ENCODE results near the gene CDA.

CDA gene

DNA sequence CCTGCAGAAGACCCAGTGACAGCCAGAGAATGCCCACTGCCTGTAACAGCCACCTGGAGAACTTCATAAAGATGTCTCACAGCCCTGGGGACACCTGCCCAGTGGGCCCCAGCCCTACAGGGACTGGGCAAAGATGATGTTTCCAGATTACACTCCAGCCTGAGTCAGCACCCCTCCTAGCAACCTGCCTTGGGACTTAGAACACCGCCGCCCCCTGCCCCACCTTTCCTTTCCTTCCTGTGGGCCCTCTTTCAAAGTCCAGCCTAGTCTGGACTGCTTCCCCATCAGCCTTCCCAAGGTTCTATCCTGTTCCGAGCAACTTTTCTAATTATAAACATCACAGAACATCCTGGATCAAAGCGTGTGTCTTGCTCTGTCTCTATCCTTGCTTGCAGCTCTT lies 29.7 kb downstream of the CDA start:
- DNase-seq, result no peak

GRCh38 chr1:20619999-20620398 lies 31.1 kb downstream of the CDA start:
- DNase-seq, result no peak

DNA sequence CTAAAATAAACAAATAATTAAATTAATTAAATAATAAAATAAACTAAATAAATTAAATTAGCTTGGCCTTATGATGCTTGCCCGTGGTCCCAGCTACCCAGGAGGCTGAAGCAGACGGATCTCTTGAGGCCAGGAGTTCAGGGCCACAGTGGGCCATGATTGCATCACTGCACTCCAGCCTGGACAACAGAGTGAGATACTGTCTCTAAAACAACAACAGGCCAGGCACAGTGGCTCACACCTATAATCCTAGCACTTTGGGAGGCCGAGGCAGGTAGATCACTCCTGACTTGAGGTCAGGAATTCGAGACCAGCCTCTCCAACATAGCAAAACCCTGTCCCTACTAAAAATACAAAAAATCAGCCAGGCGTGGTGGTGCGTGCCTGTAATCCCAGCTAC lies 32.1 kb downstream of the CDA start:
- no peak for DNase-seq

DNA sequence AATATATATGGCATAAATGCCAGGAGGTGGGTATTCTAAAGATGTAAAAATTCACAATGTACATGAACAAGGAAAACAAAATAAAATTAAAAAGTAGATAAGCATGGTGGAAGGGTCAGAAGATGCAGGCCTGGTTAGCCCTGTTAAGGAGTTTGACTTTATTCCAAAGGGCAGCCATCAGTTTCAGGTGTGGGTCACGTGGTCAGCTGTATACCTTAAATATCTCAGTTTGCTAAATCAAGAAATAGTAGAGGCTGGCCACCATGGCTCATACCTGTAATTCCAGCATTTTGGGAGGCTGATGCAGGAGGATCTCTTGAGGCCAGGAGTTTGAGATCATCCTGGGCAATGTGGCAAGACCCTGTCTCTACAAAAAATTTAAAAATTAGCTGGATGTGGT lies 35.8 kb downstream of the CDA start:
- DNase-seq, result no peak

DNA sequence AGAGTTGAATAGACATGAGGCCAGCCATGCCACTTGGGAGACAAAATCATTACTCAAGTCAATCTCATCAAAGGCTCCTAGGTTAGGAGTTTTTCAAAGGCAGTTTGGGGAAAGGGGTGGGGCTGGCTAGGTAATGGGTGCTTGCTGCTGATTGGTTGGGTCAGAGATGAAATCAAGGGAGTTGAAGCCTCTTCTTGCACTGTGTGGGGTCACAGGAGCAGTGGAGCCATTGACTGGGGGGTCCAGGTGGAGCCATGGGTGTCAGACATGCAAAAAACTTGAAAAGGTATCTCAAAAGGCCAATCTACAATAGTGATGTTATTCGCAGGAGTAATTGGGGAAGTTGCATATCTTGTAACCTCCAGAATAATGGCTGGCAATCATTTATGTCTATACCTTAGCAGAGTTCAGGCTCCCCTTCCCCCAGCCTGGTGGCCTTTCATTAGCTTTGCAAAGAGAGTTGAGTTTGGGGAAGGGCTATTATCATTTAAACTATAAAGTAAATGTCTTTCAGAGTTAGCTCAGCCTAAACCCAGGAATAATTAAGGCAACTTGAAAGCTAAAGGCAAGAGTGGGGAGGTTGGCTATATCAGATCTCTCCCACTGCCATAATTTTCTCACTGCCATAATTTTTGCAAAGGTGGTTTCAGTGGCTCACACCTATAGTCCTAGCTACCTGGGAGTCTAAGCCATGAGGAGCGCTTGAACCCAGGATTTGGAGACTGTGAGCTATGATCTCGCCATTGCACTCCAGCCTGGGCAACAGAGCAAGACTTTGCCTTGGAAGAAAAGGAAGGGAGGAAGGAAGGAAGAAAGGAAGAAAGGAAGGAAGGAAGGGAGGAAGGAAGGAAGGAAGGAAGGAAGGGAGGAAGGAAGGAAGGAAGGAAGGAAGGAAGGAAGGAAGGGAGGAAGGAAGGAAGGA lies 36.5 kb downstream of the CDA start:
- DNase-seq, result no peak

GRCh38 chr1:20626098-20626427 lies 37.2 kb downstream of the CDA start:
- DNase-seq, result no peak

GRCh38 chr1:20626524-20626923 lies 37.6 kb downstream of the CDA start:
- no peak for DNase-seq

- DNase-seq, result no peak
These were observed 41.8 kb downstream of the CDA start for GRCh38 chr1:20630729-20631128.

- no peak for DNase-seq
These were observed 43.5 kb downstream of the CDA start for GRCh38 chr1:20632386-20632785.

DNA sequence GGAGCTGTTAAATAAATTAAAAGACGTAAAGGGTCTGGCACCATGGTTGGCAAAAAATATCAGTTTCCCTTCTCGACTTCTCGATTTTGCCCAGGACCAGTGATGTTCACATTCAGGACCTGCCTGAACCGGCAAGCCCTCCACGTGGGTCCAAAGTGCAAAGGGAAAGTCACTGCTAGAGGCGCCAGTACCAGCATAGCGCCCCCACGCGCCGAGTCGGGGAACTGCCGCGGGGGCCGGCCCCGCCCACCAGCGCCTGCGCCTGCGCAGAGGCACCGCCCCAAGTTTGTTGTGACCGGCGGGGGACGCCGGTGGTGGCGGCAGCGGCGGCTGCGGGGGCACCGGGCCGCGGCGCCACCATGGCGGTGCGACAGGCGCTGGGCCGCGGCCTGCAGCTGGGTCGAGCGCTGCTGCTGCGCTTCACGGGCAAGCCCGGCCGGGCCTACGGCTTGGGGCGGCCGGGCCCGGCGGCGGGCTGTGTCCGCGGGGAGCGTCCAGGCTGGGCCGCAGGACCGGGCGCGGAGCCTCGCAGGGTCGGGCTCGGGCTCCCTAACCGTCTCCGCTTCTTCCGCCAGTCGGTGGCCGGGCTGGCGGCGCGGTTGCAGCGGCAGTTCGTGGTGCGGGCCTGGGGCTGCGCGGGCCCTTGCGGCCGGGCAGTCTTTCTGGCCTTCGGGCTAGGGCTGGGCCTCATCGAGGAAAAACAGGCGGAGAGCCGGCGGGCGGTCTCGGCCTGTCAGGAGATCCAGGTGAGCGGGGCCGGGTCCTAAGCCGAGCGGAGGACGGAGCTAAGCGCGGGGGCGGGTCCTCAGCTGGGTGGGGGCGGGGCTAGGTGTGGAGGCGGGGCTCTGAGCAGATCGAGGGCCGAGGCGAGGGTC lies 44.5 kb downstream of the CDA start, which contains the start of gene PINK1:
TSS of gene PINK1 (plus strand) at position 269 of the 875 bp plus-strand sequence. CDS start at position 360, 91 bp downstream.
- DNase-seq, result peak; percentile 74 to 77

DNA sequence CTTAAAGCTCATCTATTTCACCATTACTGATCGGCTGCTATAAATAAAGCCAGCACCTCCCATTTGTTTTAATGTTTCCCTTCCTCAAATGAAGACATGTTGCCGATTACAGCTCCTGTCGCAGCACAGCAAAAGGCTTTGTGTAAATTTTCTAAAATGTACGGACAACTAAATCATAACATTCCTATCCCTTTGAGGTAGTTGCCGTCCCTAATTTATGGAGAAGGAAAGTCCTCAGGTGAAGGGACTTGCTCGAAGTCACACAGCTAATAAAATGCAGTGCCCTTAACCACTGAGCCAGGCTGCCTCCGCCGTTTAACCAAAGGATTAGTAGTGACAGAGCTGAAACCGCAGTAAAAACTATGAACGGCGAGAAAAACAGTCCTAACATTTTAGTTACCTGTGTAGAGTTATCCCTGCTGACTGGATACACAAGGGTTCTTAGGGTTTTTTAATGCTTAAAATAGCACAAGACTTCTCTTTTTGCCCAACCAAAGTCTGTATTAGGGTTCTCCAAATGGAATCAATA lies 45.2 kb downstream of the CDA start:
- no peak for DNase-seq

- peak in 1 of 2 experiments; percentile 15 for DNase-seq
These were observed 45.7 kb downstream of the CDA start for GRCh38 chr1:20634594-20635084.

- no peak for DNase-seq
These were observed 48.0 kb downstream of the CDA start for GRCh38 chr1:20636785-20637347.

DNA sequence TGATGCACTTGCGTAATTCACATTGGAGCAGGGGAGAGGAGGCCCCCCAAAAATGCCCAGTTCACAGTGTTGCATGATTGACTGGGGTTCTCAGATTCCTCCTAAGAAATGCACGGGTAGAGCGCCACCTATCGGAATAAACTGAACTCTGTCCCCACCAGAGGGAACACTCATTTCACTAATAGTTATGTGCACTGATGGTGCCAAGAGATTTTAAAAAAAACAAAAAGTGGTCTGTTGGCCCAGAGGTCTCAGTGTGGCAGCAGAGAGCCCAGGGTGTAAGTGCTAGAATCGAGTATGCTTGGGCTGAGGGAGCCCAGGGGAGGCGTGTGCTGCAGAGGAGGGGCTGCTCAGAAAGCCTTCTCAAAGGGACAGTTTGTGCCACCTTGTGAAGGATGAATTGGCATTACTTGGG lies 51.3 kb downstream of the CDA start:
- DNase-seq, result peak; percentile 47 to 50

DNA sequence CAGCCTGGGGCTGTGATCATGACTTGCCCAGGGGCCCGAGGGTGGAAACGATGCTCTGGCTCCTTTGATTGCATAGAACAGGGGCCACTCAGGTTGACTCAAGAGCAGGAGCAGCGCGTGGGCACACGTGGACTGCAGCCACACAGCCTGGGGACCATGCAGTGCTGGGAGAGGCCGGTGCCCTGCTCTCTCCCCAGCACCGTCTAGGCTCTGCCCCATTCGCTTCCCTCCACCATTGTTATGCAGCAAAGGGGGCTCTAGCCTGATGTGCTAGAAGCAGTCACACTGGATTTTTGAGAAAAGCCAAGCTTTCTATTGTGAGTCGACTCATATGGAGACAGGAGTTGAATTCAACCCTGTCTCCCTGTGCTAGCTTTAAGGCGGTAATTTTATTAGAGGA lies 53.1 kb downstream of the CDA start:
- no peak for DNase-seq

GRCh38 chr1:20643080-20643479 lies 54.2 kb downstream of the CDA start:
- DNase-seq, result no peak

- no peak for DNase-seq
These were observed 55.5 kb downstream of the CDA start for GRCh38 chr1:20644416-20644815.

DNA sequence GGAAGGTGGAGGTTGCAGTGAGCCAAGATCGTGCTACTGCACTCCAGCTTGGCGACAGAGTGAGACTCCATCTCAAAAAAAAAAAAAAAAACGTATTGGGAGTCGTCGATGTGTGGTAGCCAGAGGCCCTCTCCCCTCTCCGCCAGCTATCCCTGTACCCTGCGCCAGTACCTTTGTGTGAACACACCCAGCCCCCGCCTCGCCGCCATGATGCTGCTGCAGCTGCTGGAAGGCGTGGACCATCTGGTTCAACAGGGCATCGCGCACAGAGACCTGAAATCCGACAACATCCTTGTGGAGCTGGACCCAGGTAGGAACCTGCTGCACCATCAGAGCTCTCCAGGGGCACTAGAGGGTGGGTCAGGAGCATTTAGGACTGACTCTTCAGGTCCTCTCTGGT lies 56.5 kb downstream of the CDA start:
- no peak for DNase-seq

GRCh38 chr1:20648438-20648837 lies 59.5 kb downstream of the CDA start:
- no peak for DNase-seq

GRCh38 chr1:20648946-20649345 lies 60.0 kb downstream of the CDA start:
- no peak for DNase-seq

DNA sequence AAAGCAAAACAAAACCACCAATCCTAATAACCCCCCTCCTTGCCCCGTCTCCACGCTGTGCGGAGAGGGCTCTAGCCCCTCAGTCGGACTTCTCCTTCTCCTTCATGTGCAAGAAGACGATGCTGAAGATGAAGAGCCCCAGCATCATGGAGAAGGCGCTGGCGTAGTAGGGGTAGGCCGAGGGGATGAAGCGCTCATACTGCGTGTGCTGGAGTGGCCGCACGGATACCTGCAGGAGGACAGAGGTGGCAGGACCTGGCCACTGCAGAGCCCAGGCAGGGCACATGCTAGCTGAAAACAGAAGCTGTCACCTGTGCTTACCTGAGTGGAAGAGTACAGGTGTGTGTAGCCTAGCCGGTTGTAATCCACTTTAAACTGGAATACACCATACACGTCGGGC lies 63.4 kb downstream of the CDA start:
- DNase-seq, result no peak

DNA sequence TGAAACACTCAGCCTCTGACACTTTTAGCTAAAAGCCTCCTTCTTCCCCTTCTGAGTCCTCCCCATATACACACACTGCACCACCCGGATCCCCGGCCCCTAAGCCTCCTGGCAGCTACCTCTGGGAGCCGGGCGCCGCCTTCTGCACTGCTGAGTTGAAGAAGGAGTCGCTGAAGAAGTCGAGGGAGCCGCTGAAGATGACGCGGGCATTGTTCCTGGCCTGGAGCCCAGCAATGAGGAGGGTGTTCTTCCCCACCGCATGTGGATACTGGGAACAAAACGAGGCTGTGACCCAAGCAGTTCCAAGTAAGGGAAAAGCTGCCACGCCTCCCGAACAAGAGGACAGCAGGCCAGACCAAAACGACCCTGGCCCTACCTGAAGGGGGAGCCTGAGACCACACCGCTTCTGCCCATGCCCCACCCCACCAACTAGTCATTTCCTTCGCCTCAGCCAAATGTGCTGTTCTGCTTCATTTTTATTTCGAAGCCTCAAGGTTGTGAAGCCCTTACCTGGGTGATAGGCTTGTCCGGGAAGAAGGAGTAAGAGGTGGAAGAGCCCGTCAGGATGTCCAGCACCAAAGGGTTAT lies 65.3 kb downstream of the CDA start:
- DNase-seq, result no peak

- no peak for DNase-seq
These were observed 68.1 kb downstream of the CDA start for GRCh38 chr1:20657024-20657423.
